ENCODE data around the gene ZCWPW2.

Gene ZCWPW2

GRCh38 chr3:28564211-28564610 lies 215.7 kb downstream of the ZCWPW2 start:
- DNase-seq (ENCODE audit: low read depth, low spot score), result no peak
- CTCF ChIA-PET, result no interaction called here
- POLR2A ChIA-PET, result no interaction called here
- no peak for TF ChIP-seq CTCF (IDR thresholded peaks at IDR 0.05; ENCODE audit: insufficient read depth, low read length, missing control alignments)
- H3K4me3 ChIP-seq (ENCODE audit: low read depth, low read length), result no peak overlapping the region

- POLR2A ChIA-PET, result no interaction called here
- CTCF ChIA-PET, result no interaction called here
- TF ChIP-seq CTCF (IDR thresholded peaks at IDR 0.05; ENCODE audit: insufficient read depth, low read length, missing control alignments), result no peak
- no peak overlapping the region for H3K4me3 ChIP-seq (ENCODE audit: low read depth, low read length)
- DNase-seq (ENCODE audit: low read depth, low spot score), result no peak
These were observed 220.8 kb downstream of the ZCWPW2 start for GRCh38 chr3:28569357-28569756.

GRCh38 chr3:28574036-28574435 lies 225.5 kb downstream of the ZCWPW2 start:
- CTCF ChIA-PET, result no interaction called here
- DNase-seq (ENCODE audit: low read depth, low spot score), result no peak
- no peak overlapping the region for H3K4me3 ChIP-seq (ENCODE audit: low read depth, low read length)
- TF ChIP-seq CTCF (IDR thresholded peaks at IDR 0.05; ENCODE audit: insufficient read depth, low read length, missing control alignments), result no peak
- POLR2A ChIA-PET, result no interaction called here

GRCh38 chr3:28575100-28575745 lies 226.7 kb downstream of the ZCWPW2 start:
- ChIA-PET CTCF (no interaction called here), POLR2A (no interaction called here)
- TF ChIP-seq CTCF (IDR thresholded peaks at IDR 0.05; ENCODE audit: insufficient read depth, low read length, missing control alignments), result no peak
- DNase-seq (ENCODE audit: low read depth, low spot score), result no peak
- no peak overlapping the region for H3K4me3 ChIP-seq (ENCODE audit: low read depth, low read length)
